B cell (primary cell): ENCODE data around the gene ADCY3. TPM values are rescaled to one million over a fixed set of nuclear protein-coding genes. Genes with fewer than 3 reads are reported as not detected.

Experiments
- ATAC-seq: fragments of 200-7000 bp; cut with Tn5 transposase; one replicate; pipeline ENCODE4 v1.10.0; 2021; ENCODE audit warnings: low read depth, mild to moderate bottlenecking, moderate number of reproducible peaks, moderate library complexity
- CTCF ChIA-PET: fragments of 350-600 bp; sonication (Branson Sonifier 250); formaldehyde crosslinking; loops from one replicate; lab custom pipeline; 2021; ENCODE audit warnings: antibody characterized with exemption, inconsistent platforms; lab: Charles Lee
- POLR2A ChIA-PET: fragments of 350-600 bp; sonication (Branson Sonifier 250); formaldehyde crosslinking; loops from one replicate; lab custom pipeline; 2021; ENCODE audit warnings: antibody characterized with exemption; lab: Charles Lee
- DNase-seq: peaks from one replicate; pipeline ENCODE4 v3.0.0; 2013
- H2AFZ ChIP-seq: 2 replicates; pipeline ENCODE4 v1.6.1; 2012; ENCODE audit warnings: mild to moderate bottlenecking, low read depth, low read length; ENCODE audit not compliant: insufficient read depth, poor library complexity, severe bottlenecking
- H3K27ac ChIP-seq, 2 donors: 1 replicate in 1 of 2; 2 replicates in 1 of 2; pipeline ENCODE4 v1.5.1; 2012 to 2013; ENCODE audit warnings: low read length in 2 of 2, mild to moderate bottlenecking in 2 of 2, moderate library complexity in 1 of 2
- H3K27me3 ChIP-seq, 4 experiments: fragments of 200-600 bp in 1 of 4; sonication (generic) in 1 of 4; replicated peaks in 1 of 4; 1 replicate in 2 of 4; 2 replicates in 2 of 4; pipeline versions ENCODE4 v1.6.1 to v1.7.0; 2013 to 2016; ENCODE audit warnings: low read length in 3 of 4, mild to moderate bottlenecking in 2 of 4, mixed read lengths in 1 of 4, moderate library complexity in 1 of 4; ENCODE audit not compliant: insufficient read depth in 4 of 4, control insufficient read depth in 3 of 4; ENCODE audit errors: control extremely low read depth in 1 of 4
- H3K36me3 ChIP-seq, 2 experiments: replicated peaks in 1 of 2; 1 replicate in 1 of 2; 2 replicates in 1 of 2; pipeline versions ENCODE4 v1.6.1 to v1.7.1; 2013; ENCODE audit warnings: low read length in 1 of 2; ENCODE audit not compliant: insufficient read depth in 2 of 2, control insufficient read depth in 1 of 2; ENCODE audit errors: control extremely low read depth in 1 of 2, extremely low read depth in 1 of 2
- H3K4me1 ChIP-seq, 2 donors: fragments of 200-600 bp in 1 of 2; sonication (generic) in 1 of 2; 1 replicate in 1 of 2; 2 replicates in 1 of 2; pipeline versions ENCODE4 v1.5.1 to v1.6.1; 2013 to 2017; ENCODE audit warnings: low read length in 2 of 2; ENCODE audit not compliant: control insufficient read depth in 2 of 2, insufficient read depth in 2 of 2
- H3K4me2 ChIP-seq: replicated peaks from 2 replicates; pipeline ENCODE3; 2012; ENCODE audit warnings: mild to moderate bottlenecking, low read depth, low read length; ENCODE audit not compliant: poor library complexity, severe bottlenecking
- H3K4me3 ChIP-seq, 5 experiments: fragments of 200-600 bp in 1 of 5; sonication (generic) in 1 of 5; 1 replicate in 3 of 5; 2 replicates in 2 of 5; pipeline versions ENCODE4 v1.5.1 to v1.7.0; 2011 to 2016; ENCODE audit warnings: low read length in 4 of 5, mild to moderate bottlenecking in 4 of 5, low read depth in 2 of 5, control low read depth in 1 of 5, moderate library complexity in 1 of 5; ENCODE audit not compliant: insufficient read depth in 1 of 5; ENCODE audit errors: control extremely low read depth in 1 of 5, extremely low read depth in 1 of 5
- H3K79me2 ChIP-seq: fragments of 200-600 bp; sonication (generic); one replicate; pipeline ENCODE4 v1.6.0; 2016; ENCODE audit warnings: low read length; ENCODE audit not compliant: control insufficient read depth, insufficient read depth
- H3K9ac ChIP-seq: fragments of 200-600 bp; sonication (generic); 2 replicates; pipeline ENCODE4 v1.6.1; 2017; ENCODE audit warnings: mild to moderate bottlenecking, low read length, moderate library complexity
- H3K9me3 ChIP-seq, 3 donors: one replicate each; pipeline versions ENCODE4 v1.6.1 to v1.7.1; 2013; ENCODE audit warnings: low read length in 2 of 3; ENCODE audit not compliant: control insufficient read depth in 2 of 3, insufficient read depth in 1 of 3; ENCODE audit errors: control extremely low read depth in 1 of 3
- H4K20me1 ChIP-seq: 2 replicates; pipeline ENCODE4 v1.6.0; 2012; ENCODE audit warnings: mild to moderate bottlenecking, low read length; ENCODE audit not compliant: insufficient read depth, control insufficient read depth, poor library complexity, severe bottlenecking
- H3K27ac Mint-ChIP-seq: one replicate; pipeline ENCODE4 v1.8.0; 2021; ENCODE audit warnings: mixed read lengths
- H3K27me3 Mint-ChIP-seq: one replicate; pipeline ENCODE4 v1.8.0; 2021; ENCODE audit warnings: mixed read lengths
- H3K4me1 Mint-ChIP-seq: one replicate; pipeline ENCODE4 v1.8.0; 2021; ENCODE audit warnings: mixed read lengths
- H3K4me3 Mint-ChIP-seq: one replicate; pipeline ENCODE4 v1.8.0; 2021; ENCODE audit warnings: mixed read lengths
- H3K9me3 Mint-ChIP-seq: one replicate; pipeline ENCODE4 v1.8.0; 2022; ENCODE audit warnings: mixed read lengths; ENCODE audit not compliant: insufficient read depth
- EZH2 ChIP-seq: IDR thresholded peaks from 2 replicates; pipeline ENCODE4 v1.6.1; 2012; ENCODE audit warnings: borderline replicate concordance, low read depth, mild to moderate bottlenecking, moderate library complexity, low read length; ENCODE audit not compliant: insufficient read depth, poor library complexity, severe bottlenecking
- WGBS: methylation state at CpG from one replicate; pipeline ENCODE4 v1.1.5; 2013; ENCODE audit warnings: missing lambda C conversion rate; ENCODE audit not compliant: insufficient coverage; 5-methylcytosine and 5-hydroxymethylcytosine counted together
- intact Hi-C: fragments of 100-400 bp; cut with micrococcal nuclease; formaldehyde crosslinking; loops from one replicate; pipeline ENCODE4 v1.10.0; 2022
- polyA plus RNA-seq: library from polyadenylated mRNA; depleted of rRNA; stranded (reverse); fragments of >200 nt; gene quantifications from 2 replicates; pipeline ENCODE4 v1.2.3, GENCODE V29; 2012
- total RNA-seq, 2 donors: library from RNA; stranded (reverse); fragments of 120-200 nt in 1 of 2; gene quantifications; 1 replicate in 1 of 2; 2 replicates in 1 of 2; pipeline versions ENCODE4 v1.2.3 to v1.2.4, GENCODE V29; 2013 to 2022
- TF ChIP-seq, protein P1 (sequence below): fragments of 200-600 bp; IDR thresholded peaks from one replicate; pipeline ENCODE4 v1.8.0; 2022; ENCODE audit warnings: antibody characterized with exemption, mild to moderate bottlenecking

The ADCY3 gene
- total and polyA plus RNA-seq, 2 donors (not counting 1 experiment from before 2014, with no cell fraction given): 48.4 to 73.0 TPM

DNA sequence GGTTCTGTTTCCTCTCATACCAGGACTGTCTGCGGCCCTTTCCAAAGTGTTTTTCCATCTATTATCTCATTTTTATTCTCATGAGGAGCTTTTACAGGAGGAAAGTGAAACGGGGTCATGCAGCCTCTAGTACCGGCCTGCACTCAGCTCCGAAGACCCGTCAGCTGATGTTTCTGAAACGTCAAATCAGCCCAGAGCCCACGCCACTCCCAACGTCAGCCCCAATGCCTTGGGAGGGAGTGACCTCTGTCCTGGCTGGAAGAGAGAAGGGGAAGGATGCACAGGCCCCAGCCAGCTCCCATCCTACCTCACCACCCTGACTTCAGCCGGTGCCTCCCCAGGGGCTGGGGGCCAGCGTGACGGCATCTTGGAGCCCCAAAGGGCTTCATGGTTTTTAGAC is 58.5 kb downstream of the ADCY3 start:
- CTCF ChIA-PET: no interaction called here
- WGBS: 97% methylated on average over 6 of the region's 11 CpGs
- H3K9ac ChIP-seq: no peak overlapping the region
- no peak overlapping the region for H3K27ac ChIP-seq
- H2AFZ ChIP-seq: no peak overlapping the region
- ATAC-seq (no peak), DNase-seq (no peak)
- H3K4me1 ChIP-seq: no peaks in the 10 kb centered on the region
- intact Hi-C loops: no loop called here
- no peaks in the 10 kb centered on the region for H3K27me3 ChIP-seq
- Mint-ChIP-seq H3K27me3 (no peaks in the 10 kb centered on the region), H3K4me1 (no peaks in the 10 kb centered on the region), H3K27ac (no peak overlapping the region), H3K4me3 (no peak overlapping the region), H3K9me3 (no peaks in the 10 kb centered on the region)
- POLR2A ChIA-PET: no interaction called here
- no peaks in the 10 kb centered on the region for H3K9me3 ChIP-seq
- no peak for TF ChIP-seq EZH2
- TF ChIP-seq, protein P1, sequence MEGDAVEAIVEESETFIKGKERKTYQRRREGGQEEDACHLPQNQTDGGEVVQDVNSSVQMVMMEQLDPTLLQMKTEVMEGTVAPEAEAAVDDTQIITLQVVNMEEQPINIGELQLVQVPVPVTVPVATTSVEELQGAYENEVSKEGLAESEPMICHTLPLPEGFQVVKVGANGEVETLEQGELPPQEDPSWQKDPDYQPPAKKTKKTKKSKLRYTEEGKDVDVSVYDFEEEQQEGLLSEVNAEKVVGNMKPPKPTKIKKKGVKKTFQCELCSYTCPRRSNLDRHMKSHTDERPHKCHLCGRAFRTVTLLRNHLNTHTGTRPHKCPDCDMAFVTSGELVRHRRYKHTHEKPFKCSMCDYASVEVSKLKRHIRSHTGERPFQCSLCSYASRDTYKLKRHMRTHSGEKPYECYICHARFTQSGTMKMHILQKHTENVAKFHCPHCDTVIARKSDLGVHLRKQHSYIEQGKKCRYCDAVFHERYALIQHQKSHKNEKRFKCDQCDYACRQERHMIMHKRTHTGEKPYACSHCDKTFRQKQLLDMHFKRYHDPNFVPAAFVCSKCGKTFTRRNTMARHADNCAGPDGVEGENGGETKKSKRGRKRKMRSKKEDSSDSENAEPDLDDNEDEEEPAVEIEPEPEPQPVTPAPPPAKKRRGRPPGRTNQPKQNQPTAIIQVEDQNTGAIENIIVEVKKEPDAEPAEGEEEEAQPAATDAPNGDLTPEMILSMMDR: no peak
- H3K79me2 ChIP-seq: peaks cover 14% of the 10 kb centered on the region
- no peak overlapping the region for H3K4me3 ChIP-seq
- H3K4me2 ChIP-seq: no peak overlapping the region
- H4K20me1 ChIP-seq: no peaks in the 10 kb centered on the region
- H3K36me3 ChIP-seq: peaks cover 0 to 5% of the 10 kb centered on the region in 2 experiments

DNA sequence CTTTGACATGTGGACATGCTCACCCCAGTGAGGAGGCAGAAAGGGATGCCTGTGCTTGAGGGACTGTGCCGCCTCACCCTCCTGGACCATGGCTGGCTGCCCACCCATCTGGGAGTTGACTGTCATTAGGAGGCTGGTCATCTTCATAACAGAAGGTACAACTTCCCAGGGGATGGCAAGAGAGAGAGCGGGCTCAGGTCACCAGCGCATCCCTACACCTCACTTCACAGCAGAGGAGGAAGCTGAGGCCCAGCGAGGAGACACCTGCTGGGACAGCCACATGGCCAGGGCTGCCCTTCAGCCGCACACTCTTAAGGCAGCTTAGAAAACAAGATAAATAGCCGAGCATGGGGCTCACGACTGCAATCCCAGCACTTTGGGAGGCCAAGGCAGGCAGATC is 59.4 kb downstream of the ADCY3 start:
- Mint-ChIP-seq H3K4me1 (no peaks in the 10 kb centered on the region), H3K9me3 (no peaks in the 10 kb centered on the region), H3K27ac (no peak overlapping the region), H3K4me3 (no peak overlapping the region), H3K27me3 (no peaks in the 10 kb centered on the region)
- Histone ChIP-seq H3K27ac (no peak overlapping the region), H3K79me2 (peaks cover 14% of the 10 kb centered on the region), H2AFZ (no peak overlapping the region), H3K4me2 (no peak overlapping the region), H3K9ac (no peak overlapping the region), H3K9me3 (no peaks in the 10 kb centered on the region), H3K4me3 (no peak overlapping the region), H3K27me3 (no peaks in the 10 kb centered on the region), H3K36me3 (peaks cover 2% of the 10 kb centered on the region in 2 experiments), H4K20me1 (no peaks in the 10 kb centered on the region), H3K4me1 (no peaks in the 10 kb centered on the region)
- WGBS: 96% methylated on average over 5 of the region's 7 CpGs
- TF ChIP-seq, protein P1: no peak
- no peak for TF ChIP-seq EZH2
- ATAC-seq: no peak
- intact Hi-C loops: no loop called here
- DNase-seq: no peak
- ChIA-PET POLR2A (interaction anchor here (0.7 kb wide), 2 partner anchors 562 to 1533 kb away, joined by 5 to 9 read pairs; no protein-coding TSS in a partner anchor), CTCF (no interaction called here)
